ENCODE measurements around the gene PTPN21.

The PTPN21 gene

GRCh38 chr14:88454886-88455285 lies 99.9 kb downstream of the PTPN21 start:
- no peak for DNase-seq

GRCh38 chr14:88452231-88452630 lies 102.6 kb downstream of the PTPN21 start:
- DNase-seq, result no peak

DNA sequence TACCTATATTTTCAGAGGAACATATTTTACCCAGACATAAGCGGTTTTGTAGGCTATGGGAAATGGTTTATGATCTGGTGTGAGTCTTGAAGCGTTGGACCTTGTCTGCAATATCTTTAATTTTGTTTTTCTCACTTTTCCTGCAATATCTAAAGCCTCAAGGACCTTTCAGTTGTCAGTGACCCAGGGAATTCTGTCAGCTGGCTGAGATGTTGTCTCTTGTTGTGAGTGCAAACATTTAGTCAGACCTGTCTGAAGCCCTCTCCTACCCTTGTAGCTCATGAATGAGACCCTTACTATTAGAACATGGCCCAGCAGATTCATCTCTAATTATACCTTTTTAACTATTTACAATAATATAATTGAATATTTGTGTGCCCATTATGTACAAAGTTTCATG lies 115.7 kb downstream of the PTPN21 start:
- no peak for DNase-seq

GRCh38 chr14:88437658-88438057 lies 117.1 kb downstream of the PTPN21 start:
- DNase-seq, result no peak

- DNase-seq, result no peak
Measured at GRCh38 chr14:88430976-88431375, 123.8 kb downstream of the PTPN21 start.

DNA sequence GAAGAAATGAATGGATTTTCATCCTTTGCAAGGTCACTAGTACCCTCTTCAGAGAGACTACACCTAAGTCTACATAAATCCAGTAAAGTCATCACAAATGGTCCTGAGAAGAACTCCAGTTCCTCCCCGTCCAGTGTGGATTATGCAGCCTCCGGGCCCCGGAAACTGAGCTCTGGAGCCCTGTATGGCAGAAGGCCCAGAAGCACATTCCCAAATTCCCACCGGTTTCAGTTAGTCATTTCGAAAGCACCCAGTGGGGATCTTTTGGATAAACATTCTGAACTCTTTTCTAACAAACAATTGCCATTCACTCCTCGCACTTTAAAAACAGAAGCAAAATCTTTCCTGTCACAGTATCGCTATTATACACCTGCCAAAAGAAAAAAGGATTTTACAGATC lies 128.5 kb downstream of the PTPN21 start:
- DNase-seq, result no peak

DNA sequence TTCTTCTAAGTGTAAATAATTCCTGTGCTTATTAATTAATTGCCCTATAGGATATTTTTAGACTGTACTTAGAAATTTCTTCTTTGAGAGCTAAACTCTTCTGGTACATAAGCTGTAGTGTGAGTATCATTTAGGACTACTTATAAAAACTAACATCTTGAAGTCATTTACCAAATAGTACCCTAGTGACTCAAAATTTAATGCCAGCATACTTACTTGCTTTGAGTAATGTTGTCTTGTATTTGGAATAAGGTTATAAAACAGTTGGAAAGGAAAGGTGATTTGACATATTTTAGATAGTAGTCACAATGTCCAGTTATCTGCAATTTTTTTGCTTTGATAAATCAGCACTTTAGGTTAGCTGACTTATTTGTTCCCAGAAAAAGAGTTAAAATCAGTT lies 130.2 kb downstream of the PTPN21 start:
- DNase-seq, result no peak

DNA sequence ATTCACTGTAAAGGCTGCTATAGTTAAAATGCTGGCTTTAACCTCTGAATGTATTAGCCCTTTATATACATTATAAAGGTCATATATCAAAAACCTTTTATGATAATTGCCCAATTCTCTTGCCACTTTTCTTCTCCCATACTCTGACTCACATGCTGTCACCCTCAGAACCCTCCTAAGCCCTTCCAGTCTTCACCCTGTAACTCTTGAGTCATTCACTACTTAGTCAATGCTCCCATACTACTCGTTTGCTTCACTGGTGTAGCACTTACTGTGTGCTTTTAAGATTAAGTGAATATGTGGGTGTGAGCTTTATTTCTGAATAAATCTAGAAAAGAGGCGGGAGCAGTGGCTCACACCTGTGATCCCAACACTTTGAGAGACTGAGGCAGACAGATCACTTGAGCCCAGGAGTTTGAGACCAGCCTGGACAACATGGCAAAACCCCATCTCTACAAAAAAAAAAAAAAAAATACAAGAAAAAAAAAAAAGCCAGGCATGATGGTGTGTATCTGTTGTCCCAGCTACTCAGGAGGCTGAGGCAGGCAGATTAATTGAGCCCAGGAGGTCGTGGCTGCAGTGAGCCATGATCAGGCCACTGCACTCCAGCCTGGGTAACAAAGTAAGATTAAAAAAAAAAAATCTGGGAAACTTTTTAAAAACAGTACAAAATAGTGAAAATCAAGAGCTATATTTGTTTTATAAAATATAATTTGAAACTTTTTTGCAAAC lies 131.7 kb downstream of the PTPN21 start:
- no peak for DNase-seq

- DNase-seq, result no peak
Measured at GRCh38 chr14:88422047-88422446, 132.8 kb downstream of the PTPN21 start.

DNA sequence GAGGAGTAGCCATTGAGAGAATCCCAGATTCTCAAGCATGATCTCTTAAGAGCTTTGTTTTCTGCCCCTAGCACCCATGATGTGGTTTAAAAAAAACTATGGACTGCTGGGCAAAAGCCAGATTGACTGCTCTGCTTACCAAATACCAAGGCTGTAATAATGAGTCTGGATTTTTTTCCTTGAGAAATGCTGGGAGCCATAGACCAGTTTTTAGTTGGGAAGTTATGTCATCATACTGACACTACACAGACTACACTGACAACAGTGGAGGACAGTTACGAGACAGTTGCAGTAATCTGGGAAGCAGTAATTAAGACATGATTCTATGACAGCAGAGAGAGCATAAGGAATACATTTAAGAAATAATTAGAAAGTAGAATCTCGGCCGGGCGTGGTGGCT lies 133.5 kb downstream of the PTPN21 start:
- DNase-seq, result no peak

- DNase-seq, result no peak
Measured at GRCh38 chr14:88420187-88420586, 134.6 kb downstream of the PTPN21 start.

DNA sequence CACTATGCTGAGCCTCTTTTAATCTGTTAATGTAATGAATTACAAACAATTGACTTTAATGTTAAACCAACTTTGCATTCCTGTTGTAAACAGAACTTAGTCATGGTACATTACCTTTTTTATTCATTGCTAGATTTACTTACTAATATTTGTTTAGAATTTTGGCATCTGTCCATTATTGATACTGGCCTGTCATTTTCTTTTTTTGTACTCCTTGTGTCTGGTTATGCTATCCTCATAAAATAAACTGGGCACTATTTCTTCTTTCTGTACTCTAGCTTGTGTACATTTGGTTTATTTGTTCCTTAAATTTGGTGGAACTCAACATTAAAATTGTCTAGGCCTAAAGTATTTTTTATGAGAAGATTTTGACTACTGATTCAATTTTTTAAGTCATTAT lies 137.2 kb downstream of the PTPN21 start:
- no peak for DNase-seq

Data from activated CD4-positive, CD25-positive, alpha-beta regulatory T cell treated with anti-CD3 and anti-CD28 coated beads, Interleukin-2, amount 50 U/mL, for 72 hours (primary cell).